PC-3 (cell line): ENCODE data around the gene LHFPL5. TPM values are rescaled to one million over a fixed set of nuclear protein-coding genes. Genes with fewer than 3 reads are reported as not detected.

Experiments
- ATAC-seq: fragments of 200-7000 bp; cut with Tn5 transposase; 2 replicates; pipeline ENCODE4 v1.9.1; 2020; ENCODE audit warnings: mild to moderate bottlenecking, moderate library complexity
- Bru-seq: library from RNA; stranded (reverse); fragments of 400-500 nt; gene quantifications from one replicate; lab custom pipeline; 2021; lab: Mats Ljungman, UMichigan
- BruChase-seq, 2 experiments: library from RNA; stranded (reverse); fragments of 400-500 nt; gene quantifications; one replicate each; lab custom pipeline; 2021; lab: Mats Ljungman, UMichigan
- BruUV-seq: library from RNA; stranded (reverse); fragments of 400-500 nt; replicated peaks from 2 replicates; lab custom pipeline; 2021; lab: Mats Ljungman, UMichigan
- CTCF ChIA-PET: fragments of 300-600 bp; sonication (Branson Sonifier 250); formaldehyde crosslinking; loops from one replicate; lab custom pipeline; 2022; ENCODE audit warnings: antibody characterized with exemption; lab: Charles Lee
- POLR2A ChIA-PET: fragments of 300-600 bp; sonication (Branson Sonifier 250); formaldehyde crosslinking; loops from one replicate; lab custom pipeline; 2022; ENCODE audit warnings: antibody characterized with exemption; ENCODE audit not compliant: unreplicated experiment; lab: Charles Lee
- DNase-seq: peaks from one replicate; pipeline ENCODE4 v3.0.0-alpha.2; 2015
- H2AFZ ChIP-seq: fragments of 300-600 bp; sonication (generic); 2 replicates; pipeline ENCODE4 v1.6.0; 2016; ENCODE audit warnings: antibody characterized with exemption, low read length
- H3F3A ChIP-seq: fragments of 300-600 bp; sonication (generic); one replicate; pipeline ENCODE4 v1.6.0; 2017; ENCODE audit warnings: antibody characterized with exemption, low read length, control low read depth, mild to moderate bottlenecking; ENCODE audit not compliant: unreplicated experiment
- H3K27ac ChIP-seq: fragments of 300-600 bp; sonication (generic); 2 replicates; pipeline ENCODE4 v1.5.1; 2016; ENCODE audit warnings: mild to moderate bottlenecking, low read length
- H3K27me3 ChIP-seq: fragments of 300-600 bp; sonication (generic); 2 replicates; pipeline ENCODE4 v1.6.1; 2016; ENCODE audit warnings: low read length, mixed read lengths
- H3K36me3 ChIP-seq: fragments of 300-600 bp; sonication (generic); 2 replicates; pipeline ENCODE4 v1.6.1; 2016; ENCODE audit warnings: low read depth, mixed run types, low read length, mixed read lengths
- H3K4me1 ChIP-seq: fragments of 300-600 bp; sonication (generic); 2 replicates; pipeline ENCODE4 v1.5.1; 2016; ENCODE audit warnings: low read length; ENCODE audit not compliant: insufficient read depth
- H3K4me2 ChIP-seq: fragments of 300-600 bp; sonication (generic); 2 replicates; pipeline ENCODE4 v1.6.0; 2016; ENCODE audit warnings: low read length
- H3K4me3 ChIP-seq: fragments of 300-600 bp; sonication (generic); 2 replicates; pipeline ENCODE4 v1.5.1; 2016; ENCODE audit warnings: mild to moderate bottlenecking, low read length, mixed read lengths
- H3K79me2 ChIP-seq: fragments of 300-600 bp; sonication (generic); 2 replicates; pipeline ENCODE4 v1.6.1; 2017; ENCODE audit warnings: low read length, mixed read lengths
- H3K9ac ChIP-seq: fragments of 300-600 bp; sonication (generic); 2 replicates; pipeline ENCODE4 v1.6.0; 2016; ENCODE audit warnings: mild to moderate bottlenecking, low read length
- H3K9me2 ChIP-seq: fragments of 300-600 bp; sonication (generic); replicated peaks from 2 replicates; pipeline ENCODE4 v1.6.1; 2016; ENCODE audit warnings: mixed run types, low read length, mixed read lengths
- H3K9me3 ChIP-seq: fragments of 300-600 bp; sonication (generic); 2 replicates; pipeline ENCODE4 v1.6.1; 2016; ENCODE audit warnings: low read length, mixed read lengths
- H4K20me1 ChIP-seq: fragments of 300-600 bp; sonication (generic); 2 replicates; pipeline ENCODE4 v1.6.1; 2016; ENCODE audit warnings: low read length, mixed read lengths
- CTCF ChIP-seq: fragments of 300-600 bp; sonication (generic); conservative IDR thresholded peaks from 2 replicates; pipeline ENCODE4 v1.5.1; 2017; ENCODE audit warnings: antibody characterized with exemption, low read depth, mild to moderate bottlenecking, low read length
- EZH2 ChIP-seq: fragments of 300-600 bp; sonication (generic); IDR thresholded peaks from one replicate; pipeline ENCODE4 v1.6.1; 2017; ENCODE audit warnings: antibody characterized with exemption, mild to moderate bottlenecking, low read length; ENCODE audit not compliant: unreplicated experiment
- EZH2phosphoT487 ChIP-seq: fragments of 300-600 bp; sonication (generic); IDR thresholded peaks from 2 replicates; pipeline ENCODE4 v1.6.1; 2018; ENCODE audit warnings: mild to moderate bottlenecking, antibody characterized with exemption, low read length, borderline replicate concordance
- intact Hi-C: fragments of 100-400 bp; cut with micrococcal nuclease; formaldehyde crosslinking; loops from 2 replicates; pipeline ENCODE4 v1.9.0; 2023
- long read RNA-seq: library from polyadenylated mRNA; unstranded; transcript quantifications from one replicate; pipeline ENCODE4 v2.0.0, GENCODE V29; 2021; ENCODE audit not compliant: unreplicated experiment
- total RNA-seq: library from RNA; depleted of rRNA; stranded (reverse); fragments of >200 nt; gene quantifications from 2 replicates; pipeline ENCODE4 v1.2.3, GENCODE V29; 2014; rRNA removed

LHFPL5 gene
- total RNA-seq, result not detected in 2 replicates
- Bru-seq, nascent RNA, result percentile 16 among the genes with signal in this experiment
- percentile 7 among the genes with signal in this experiment for BruChase-seq, experiment 1, labeled RNA remaining after a 6-hour chase
- BruChase-seq, experiment 2, labeled RNA remaining after a 2-hour chase, result percentile 9 among the genes with signal in this experiment
- long read RNA-seq, result 0 reads

GRCh38 chr6:35804996-35805736 lies at the start of gene LHFPL5:
TSS of gene LHFPL5 (plus strand) at chr6:35805352. CDS start at chr6:35805671, 319 bp downstream.
- CTCF ChIA-PET, result no interaction called here

GRCh38 chr6:35757456-35758123 lies 47.6 kb upstream of the LHFPL5 start:
- TF ChIP-seq EZH2phosphoT487, result no peak
- TF ChIP-seq CTCF, result peak; percentile 47
- TF ChIP-seq EZH2, result no peak
- DNase-seq (peak; percentile 38), ATAC-seq (no peak)
- Histone ChIP-seq H3K4me3 (no peak overlapping the region), H3K79me2 (no peaks in the 10 kb centered on the region), H3K9me3 (no peaks in the 10 kb centered on the region), H4K20me1 (no peaks in the 10 kb centered on the region), H3K9ac (no peak overlapping the region), H3K27me3 (0 out of 2 replicates have a peak, but pooled peaks cover 4% of the 10 kb centered on the region), H2AFZ (no peak overlapping the region), H3K9me2 (no peaks in the 10 kb centered on the region), H3K4me2 (no peak overlapping the region), H3K27ac (no peak overlapping the region), H3K4me1 (peaks cover 6% of the 10 kb centered on the region; the same call in 1 of the 2 replicates), H3K36me3 (no peaks in the 10 kb centered on the region), H3F3A (no peaks in the 10 kb centered on the region)
- CTCF ChIA-PET, result no interaction called here
- POLR2A ChIA-PET, result no interaction called here
- intact Hi-C loops, result loop anchor here (10.0 kb wide), 1 partner anchor 197 kb away; no protein-coding TSS in a partner anchor
- BruUV-seq, result no TSS peak

More at GRCh38 chr6:35804996-35805736, at the start of gene LHFPL5:
- Histone ChIP-seq H3F3A (no peaks in the 10 kb centered on the region), H3K27ac (no peak within 1 kb of the TSS), H3K4me3 (peak within 1 kb of the TSS; percentile 33; the same call in 1 of the 2 replicates), H3K4me1 (peaks cover 7% of the 10 kb centered on the region; the same call in 1 of the 2 replicates), H2AFZ (peak within 1 kb of the TSS; percentile 20; the same call in 1 of the 2 replicates), H3K9me2 (no peaks in the 10 kb centered on the region), H3K36me3 (no peaks in the 10 kb centered on the region), H3K4me2 (peak within 1 kb of the TSS; percentile 68), H3K9ac (no peak within 1 kb of the TSS), H3K27me3 (no peaks in the 10 kb centered on the region), H3K79me2 (no peaks in the 10 kb centered on the region), H4K20me1 (no peaks in the 10 kb centered on the region), H3K9me3 (no peaks in the 10 kb centered on the region)
- ATAC-seq (peak; percentile 88), DNase-seq (peak; percentile 60)
- intact Hi-C loops, result no loop called here
- BruUV-seq, result no TSS peak
- POLR2A ChIA-PET, result no interaction called here
- TF ChIP-seq EZH2, result no peak
- no peak for TF ChIP-seq CTCF
- TF ChIP-seq EZH2phosphoT487, result no peak
